A549 (cell line): ENCODE results near the gene GYPE.
"Not testable (repeated sequence)": the region's sequence is repeated elsewhere in the genome, so short reads cannot be mapped to it uniquely, and the experiment has no call there.

Source experiments
- ELK1 ChIP-seq: fragments of 150-350 bp; IDR thresholded peaks from 2 replicates; pipeline ENCODE4 v1.6.1; 2014; ENCODE audit warnings: low read depth, mild to moderate bottlenecking, low read length
- MAX ChIP-seq: IDR thresholded peaks from 2 replicates; pipeline ENCODE4 v1.6.1; 2012
- PBX3 ChIP-seq: IDR thresholded peaks from 2 replicates; pipeline ENCODE4 v1.6.1; 2012
- POLR2A ChIP-seq: IDR thresholded peaks from 2 replicates; pipeline ENCODE4 v1.6.1; 2012; ENCODE audit warnings: mild to moderate bottlenecking, low read length
- SMC3 ChIP-seq: fragments of >200 bp; sonication (Bioruptor Twin); formaldehyde crosslinking; IDR thresholded peaks from 3 replicates; pipeline ENCODE4 v1.6.1; 2018; ENCODE audit warnings: inconsistent platforms

- TF ChIP-seq ELK1, SMC3, POLR2A, PBX3, MAX: not testable (repeated sequence)
These were observed 17.2 kb downstream of the GYPE start for GRCh38 chr4:143888189-143888588.
